ENCODE data around the gene ORAI3. TPM values are rescaled to one million over a fixed set of nuclear protein-coding genes. Genes with fewer than 3 reads are reported as not detected.

The ORAI3 gene
- total RNA-seq (2021; ENCODE audit: unreplicated experiment) (26.9 TPM), Bru-seq, nascent RNA (percentile 64 among the genes with signal in this experiment), BruChase-seq, experiment 1, labeled RNA remaining after a 2-hour chase (percentile 86 among the genes with signal in this experiment), BruChase-seq, experiment 2, labeled RNA remaining after a 6-hour chase (percentile 87 among the genes with signal in this experiment)
- 31.0 TPM for polyA plus RNA-seq (2012; ENCODE audit: insufficient read length)
- long read RNA-seq, transcript ORAI3-201 (2 exons, 2,206 nt): major isoform, 36 of 50 reads
- long read RNA-seq, partial matches to known transcripts: 11 of 50 reads
- long read RNA-seq, other reads (novel, unspliced or antisense): 1 of 50 reads

GRCh38 chr16:30948667-30949649 is at the start of gene ORAI3:
TSS of gene ORAI3 (plus strand) at chr16:30949068. CDS start at chr16:30949290, 222 bp downstream.
- TF ChIP-seq SIN3A (IDR thresholded peaks at IDR 0.05; ENCODE audit: borderline replicate concordance, insufficient read depth, low read depth, low read length): peak; percentile 65; the same call in 1 of the 2 replicates
- TF ChIP-seq POLR2AphosphoS5 (IDR thresholded peaks at IDR 0.05; ENCODE audit: low read depth, low read length): peak; percentile 93
- no peak for TF ChIP-seq REST (IDR thresholded peaks at IDR 0.05; ENCODE audit: insufficient read depth in 1 of 2, low read depth in 2 of 2, low read length in 1 of 2)
- in situ Hi-C loops (cut with HindIII; ENCODE audit: low pct_unique_long_range_greater_than_20kb, low sequenced_read_pairs): no loop called here
- H3K27me3 ChIP-seq (ENCODE audit: control insufficient read depth, insufficient read depth, low read length): no peaks in the 10 kb centered on the region
- H3K36me3 ChIP-seq (ENCODE audit: control insufficient read depth, insufficient read depth, low read length): no peaks in the 10 kb centered on the region; the same call in 1 of the 2 replicates
- H3K4me1 ChIP-seq (ENCODE audit: control insufficient read depth, insufficient read depth, low read length): peaks cover 38% of the 10 kb centered on the region
- ChIA-PET POLR2A (interaction anchor here (0.6 kb wide), 1 partner anchor 47 kb away, joined by 9 read pairs; no protein-coding TSS in a partner anchor), CTCF (interaction anchor here (0.7 kb wide), 1 partner anchor 24 kb away, joined by 3 read pairs; no protein-coding TSS in a partner anchor)
- intact Hi-C loops (cut with micrococcal nuclease; ENCODE audit: unreplicated experiment): no loop called here
- H3K4me3 ChIP-seq (ENCODE audit: low read depth in 2 of 2, low read length in 2 of 2): peak within 1 kb of the TSS; percentile 82 to 92
- no TSS peak for BruUV-seq (replicated peaks)
- peak within 1 kb of the TSS; percentile 95 for H3K27ac ChIP-seq (ENCODE audit: low read length)
- peak; percentile 80 for ATAC-seq
- H3K9me3 ChIP-seq (ENCODE audit: control insufficient read depth, insufficient read depth, low read depth, low read length): no peaks in the 10 kb centered on the region
- DNase-seq (ENCODE audit: low read depth, low spot score): no peak

- intact Hi-C loops (cut with micrococcal nuclease; ENCODE audit: unreplicated experiment): loop anchor here (10.0 kb wide), 1 partner anchor 55 kb away; no protein-coding TSS in a partner anchor
- CTCF ChIA-PET: no interaction called here
- no TSS peak for BruUV-seq (replicated peaks)
- Histone ChIP-seq H3K36me3 (ENCODE audit: control insufficient read depth, insufficient read depth, low read length) (no peaks in the 10 kb centered on the region), H3K9me3 (ENCODE audit: control insufficient read depth, insufficient read depth, low read depth, low read length) (no peaks in the 10 kb centered on the region), H3K27ac (ENCODE audit: low read length) (no peak overlapping the region), H3K27me3 (ENCODE audit: control insufficient read depth, insufficient read depth, low read length) (no peaks in the 10 kb centered on the region), H3K4me1 (ENCODE audit: control insufficient read depth, insufficient read depth, low read length) (peaks cover 11% of the 10 kb centered on the region), H3K4me3 (ENCODE audit: low read depth in 2 of 2, low read length in 2 of 2) (no peak overlapping the region)
- in situ Hi-C loops (cut with HindIII; ENCODE audit: low pct_unique_long_range_greater_than_20kb, low sequenced_read_pairs): no loop called here
- DNase-seq (ENCODE audit: low read depth, low spot score): no peak
- TF ChIP-seq, protein P1, sequence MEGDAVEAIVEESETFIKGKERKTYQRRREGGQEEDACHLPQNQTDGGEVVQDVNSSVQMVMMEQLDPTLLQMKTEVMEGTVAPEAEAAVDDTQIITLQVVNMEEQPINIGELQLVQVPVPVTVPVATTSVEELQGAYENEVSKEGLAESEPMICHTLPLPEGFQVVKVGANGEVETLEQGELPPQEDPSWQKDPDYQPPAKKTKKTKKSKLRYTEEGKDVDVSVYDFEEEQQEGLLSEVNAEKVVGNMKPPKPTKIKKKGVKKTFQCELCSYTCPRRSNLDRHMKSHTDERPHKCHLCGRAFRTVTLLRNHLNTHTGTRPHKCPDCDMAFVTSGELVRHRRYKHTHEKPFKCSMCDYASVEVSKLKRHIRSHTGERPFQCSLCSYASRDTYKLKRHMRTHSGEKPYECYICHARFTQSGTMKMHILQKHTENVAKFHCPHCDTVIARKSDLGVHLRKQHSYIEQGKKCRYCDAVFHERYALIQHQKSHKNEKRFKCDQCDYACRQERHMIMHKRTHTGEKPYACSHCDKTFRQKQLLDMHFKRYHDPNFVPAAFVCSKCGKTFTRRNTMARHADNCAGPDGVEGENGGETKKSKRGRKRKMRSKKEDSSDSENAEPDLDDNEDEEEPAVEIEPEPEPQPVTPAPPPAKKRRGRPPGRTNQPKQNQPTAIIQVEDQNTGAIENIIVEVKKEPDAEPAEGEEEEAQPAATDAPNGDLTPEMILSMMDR (IDR thresholded peaks at IDR 0.05): no peak
- TF ChIP-seq SIN3A (IDR thresholded peaks at IDR 0.05; ENCODE audit: borderline replicate concordance, insufficient read depth, low read depth, low read length): no peak
- no peak for TF ChIP-seq REST (IDR thresholded peaks at IDR 0.05; ENCODE audit: insufficient read depth in 1 of 2, low read depth in 2 of 2, low read length in 1 of 2)
- TF ChIP-seq POLR2AphosphoS5 (IDR thresholded peaks at IDR 0.05; ENCODE audit: low read depth, low read length): no peak
- no peak for TF ChIP-seq TCF7L2 (IDR thresholded peaks at IDR 0.05; ENCODE audit: low read depth, low read length)
- no peak for ATAC-seq
- POLR2A ChIA-PET: no interaction called here
Measured at GRCh38 chr16:30899794-30900193, 49.1 kb upstream of the ORAI3 start.

Data from Panc1 (cell line).